PC-3 (cell line): ENCODE data around the gene WDR47. TPM values are rescaled to one million over a fixed set of nuclear protein-coding genes. Genes with fewer than 3 reads are reported as not detected.
A peak's percentile ranks its signal among the peaks of the same experiment; 100 is the strongest.

Experiments used
- ATAC-seq: fragments of 200-7000 bp; cut with Tn5 transposase; 2 replicates; pipeline ENCODE4 v1.9.1; 2020; ENCODE audit warnings: mild to moderate bottlenecking, moderate library complexity
- BruUV-seq: library from RNA; stranded (reverse); fragments of 400-500 nt; replicated peaks from 2 replicates; lab custom pipeline; 2021; lab: Mats Ljungman, UMichigan
- CTCF ChIA-PET: fragments of 300-600 bp; sonication (Branson Sonifier 250); formaldehyde crosslinking; loops from one replicate; lab custom pipeline; 2022; ENCODE audit warnings: antibody characterized with exemption; lab: Charles Lee
- POLR2A ChIA-PET: fragments of 300-600 bp; sonication (Branson Sonifier 250); formaldehyde crosslinking; loops from one replicate; lab custom pipeline; 2022; ENCODE audit warnings: antibody characterized with exemption; ENCODE audit not compliant: unreplicated experiment; lab: Charles Lee
- DNase-seq: peaks from one replicate; pipeline ENCODE4 v3.0.0-alpha.2; 2015
- H2AFZ ChIP-seq: fragments of 300-600 bp; sonication (generic); 2 replicates; pipeline ENCODE4 v1.6.0; 2016; ENCODE audit warnings: antibody characterized with exemption, low read length
- H3F3A ChIP-seq: fragments of 300-600 bp; sonication (generic); one replicate; pipeline ENCODE4 v1.6.0; 2017; ENCODE audit warnings: antibody characterized with exemption, low read length, control low read depth, mild to moderate bottlenecking; ENCODE audit not compliant: unreplicated experiment
- H3K27ac ChIP-seq: fragments of 300-600 bp; sonication (generic); 2 replicates; pipeline ENCODE4 v1.5.1; 2016; ENCODE audit warnings: mild to moderate bottlenecking, low read length
- H3K27me3 ChIP-seq: fragments of 300-600 bp; sonication (generic); 2 replicates; pipeline ENCODE4 v1.6.1; 2016; ENCODE audit warnings: low read length, mixed read lengths
- H3K36me3 ChIP-seq: fragments of 300-600 bp; sonication (generic); 2 replicates; pipeline ENCODE4 v1.6.1; 2016; ENCODE audit warnings: low read depth, mixed run types, low read length, mixed read lengths
- H3K4me1 ChIP-seq: fragments of 300-600 bp; sonication (generic); 2 replicates; pipeline ENCODE4 v1.5.1; 2016; ENCODE audit warnings: low read length; ENCODE audit not compliant: insufficient read depth
- H3K4me2 ChIP-seq: fragments of 300-600 bp; sonication (generic); 2 replicates; pipeline ENCODE4 v1.6.0; 2016; ENCODE audit warnings: low read length
- H3K4me3 ChIP-seq: fragments of 300-600 bp; sonication (generic); 2 replicates; pipeline ENCODE4 v1.5.1; 2016; ENCODE audit warnings: mild to moderate bottlenecking, low read length, mixed read lengths
- H3K79me2 ChIP-seq: fragments of 300-600 bp; sonication (generic); 2 replicates; pipeline ENCODE4 v1.6.1; 2017; ENCODE audit warnings: low read length, mixed read lengths
- H3K9ac ChIP-seq: fragments of 300-600 bp; sonication (generic); 2 replicates; pipeline ENCODE4 v1.6.0; 2016; ENCODE audit warnings: mild to moderate bottlenecking, low read length
- H3K9me2 ChIP-seq: fragments of 300-600 bp; sonication (generic); replicated peaks from 2 replicates; pipeline ENCODE4 v1.6.1; 2016; ENCODE audit warnings: mixed run types, low read length, mixed read lengths
- H3K9me3 ChIP-seq: fragments of 300-600 bp; sonication (generic); 2 replicates; pipeline ENCODE4 v1.6.1; 2016; ENCODE audit warnings: low read length, mixed read lengths
- H4K20me1 ChIP-seq: fragments of 300-600 bp; sonication (generic); 2 replicates; pipeline ENCODE4 v1.6.1; 2016; ENCODE audit warnings: low read length, mixed read lengths
- CTCF ChIP-seq: fragments of 300-600 bp; sonication (generic); conservative IDR thresholded peaks from 2 replicates; pipeline ENCODE4 v1.5.1; 2017; ENCODE audit warnings: antibody characterized with exemption, low read depth, mild to moderate bottlenecking, low read length
- EZH2 ChIP-seq: fragments of 300-600 bp; sonication (generic); IDR thresholded peaks from one replicate; pipeline ENCODE4 v1.6.1; 2017; ENCODE audit warnings: antibody characterized with exemption, mild to moderate bottlenecking, low read length; ENCODE audit not compliant: unreplicated experiment
- EZH2phosphoT487 ChIP-seq: fragments of 300-600 bp; sonication (generic); IDR thresholded peaks from 2 replicates; pipeline ENCODE4 v1.6.1; 2018; ENCODE audit warnings: mild to moderate bottlenecking, antibody characterized with exemption, low read length, borderline replicate concordance
- intact Hi-C: fragments of 100-400 bp; cut with micrococcal nuclease; formaldehyde crosslinking; loops from 2 replicates; pipeline ENCODE4 v1.9.0; 2023
- total RNA-seq: library from RNA; depleted of rRNA; stranded (reverse); fragments of >200 nt; gene quantifications from 2 replicates; pipeline ENCODE4 v1.2.3, GENCODE V29; 2014

WDR47 gene
- total RNA-seq, 1 experiment from 2014 or later: 7.7 TPM

- H2AFZ ChIP-seq: peak within 1 kb of the TSS; percentile 99
- TF ChIP-seq CTCF (no peak), EZH2phosphoT487 (no peak), EZH2 (no peak)
- DNase-seq (peak; percentile 95), ATAC-seq (peak; percentile 89)
- no peaks in the 10 kb centered on the region for H3K9me3 ChIP-seq
- H3K27ac ChIP-seq: peak within 1 kb of the TSS; percentile 80
- H3K4me2 ChIP-seq: peak within 1 kb of the TSS; percentile 96
- POLR2A ChIA-PET: interaction anchor here (0.6 to 2.3 kb wide), 2 partner anchors 8 to 10 kb away, joined by 3 to 7 read pairs; no protein-coding TSS in a partner anchor
- intact Hi-C loops: loop anchor here (1.0 kb wide), 2 partner anchors 9 to 22 kb away; a partner anchor contains a TSS
- H4K20me1 ChIP-seq: no peaks in the 10 kb centered on the region
- H3K27me3 ChIP-seq: no peaks in the 10 kb centered on the region
- H3K36me3 ChIP-seq: peaks cover 11% of the 10 kb centered on the region; the same call in 1 of the 2 replicates
- BruUV-seq: TSS peak; percentile 91
- H3K4me3 ChIP-seq: peak within 1 kb of the TSS; percentile 89
- CTCF ChIA-PET: interaction anchor here (0.6 kb wide), 1 partner anchor 10 kb away, joined by 4 read pairs; no protein-coding TSS in a partner anchor
- H3K9me2 ChIP-seq: no peaks in the 10 kb centered on the region
- H3K9ac ChIP-seq: peak within 1 kb of the TSS; percentile 90
- H3K79me2 ChIP-seq: peaks cover 42% of the 10 kb centered on the region
- no peaks in the 10 kb centered on the region for H3F3A ChIP-seq
- peaks cover 17% of the 10 kb centered on the region for H3K4me1 ChIP-seq
These were observed 48.5 kb upstream of the WDR47 start, which contains the start of gene TMEM167B for GRCh38 chr1:109090196-109091077. TMEM167B (plus strand) TSS chr1:109090764; CDS start chr1:109090873, 109 bp downstream.

- Histone ChIP-seq H3F3A (no peaks in the 10 kb centered on the region), H3K4me3 (peak overlapping the region; percentile 89), H3K27me3 (no peaks in the 10 kb centered on the region), H4K20me1 (no peaks in the 10 kb centered on the region), H3K9ac (peak overlapping the region; percentile 90; the same call in 1 of the 2 replicates), H3K4me1 (peaks cover 17% of the 10 kb centered on the region), H3K4me2 (peak overlapping the region; percentile 96), H3K27ac (no peak overlapping the region), H3K9me2 (no peaks in the 10 kb centered on the region), H2AFZ (peak overlapping the region; percentile 99), H3K36me3 (peaks cover 4% of the 10 kb centered on the region; the same call in 1 of the 2 replicates), H3K79me2 (peaks cover 39% of the 10 kb centered on the region), H3K9me3 (no peaks in the 10 kb centered on the region)
- intact Hi-C loops: loop anchor here (1.0 kb wide), 2 partner anchors 23 to 174 kb away; a partner anchor contains a TSS
- CTCF ChIA-PET: interaction anchor here (0.6 to 0.8 kb wide), 3 partner anchors 11 to 112 kb away, joined by 3 to 5 read pairs (median 4); a partner anchor contains a TSS
- ATAC-seq (peak; percentile 43), DNase-seq (peak; percentile 94)
- BruUV-seq: no TSS peak
- no peak for TF ChIP-seq EZH2phosphoT487
- TF ChIP-seq CTCF: peak; percentile 87
- POLR2A ChIA-PET: interaction anchor here (2.3 kb wide), 1 partner anchor 11 kb away, joined by 7 read pairs; no protein-coding TSS in a partner anchor
These were observed 47.5 kb upstream of the WDR47 start for GRCh38 chr1:109089242-109090015.
